Ascending aorta (tissue), 2 donors: ENCODE data around the gene XPO6. TPM values are rescaled to one million over a fixed set of nuclear protein-coding genes. Genes with fewer than 3 reads are reported as not detected.
A peak's percentile ranks its signal among the peaks of the same experiment; 100 is the strongest.

Source experiments
- DNase-seq, 2 donors: peaks; one replicate each; pipeline ENCODE4 v3.0.0-alpha.2; 2019; ENCODE audit warnings: low spot score in 2 of 2
- H3K27ac ChIP-seq, 2 donors: fragments of 200-600 bp; sonication (generic); one replicate each; pipeline ENCODE4 v1.5.1; 2016 to 2017; ENCODE audit warnings: mild to moderate bottlenecking in 1 of 2
- H3K27me3 ChIP-seq: fragments of 200-600 bp; sonication (generic); one replicate; pipeline ENCODE4 v1.5.1; 2017
- H3K36me3 ChIP-seq, 2 donors: fragments of 200-600 bp; sonication (generic); one replicate each; pipeline ENCODE4 v1.5.1; 2016
- H3K4me1 ChIP-seq, 2 donors: fragments of 200-600 bp; sonication (generic); one replicate each; pipeline ENCODE4 v1.5.1; 2016 to 2017; ENCODE audit warnings: mild to moderate bottlenecking in 1 of 2
- H3K4me3 ChIP-seq, 2 donors: fragments of 200-600 bp; sonication (generic); one replicate each; pipeline ENCODE4 v1.5.1; 2016 to 2017; ENCODE audit warnings: mild to moderate bottlenecking in 1 of 2
- H3K9me3 ChIP-seq, 2 donors: fragments of 200-600 bp; sonication (generic); one replicate each; pipeline ENCODE4 v1.5.1; 2016
- CTCF ChIP-seq, 3 experiments: fragments of 200-600 bp in 2 of 3; fragments of 450-650 bp in 1 of 3; sonication (generic) in 2 of 3; IDR thresholded peaks; one replicate each; pipeline ENCODE4 v1.5.1; 2016 to 2019; ENCODE audit warnings: antibody characterized with exemption in 3 of 3, mild to moderate bottlenecking in 1 of 3, moderate library complexity in 1 of 3
- intact Hi-C: fragments of 100-400 bp; cut with DNase I; formaldehyde crosslinking; loops from one replicate; pipeline ENCODE4 v1.15.1; 2023
- total RNA-seq: library from RNA; depleted of rRNA; stranded (reverse); fragments of >200 nt; gene quantifications from one replicate; pipeline ENCODE4 v1.1.0, GENCODE V29; 2016

The XPO6 gene
- total RNA-seq: 180 TPM

- intact Hi-C loops: loop anchor here (2.0 to 10.0 kb wide), 3 partner anchors 80 to 323 kb away; partner anchors contain the start of genes CLN3 and NUPR1
- peak in 1 of 3 experiments; percentile 12 for TF ChIP-seq CTCF (IDR thresholded peaks at IDR 0.05)
- DNase-seq: peak; percentile 66 to 97
- Histone ChIP-seq H3K4me1 (peaks cover 0 to 11% of the 10 kb centered on the region in 2 donors), H3K27ac (peak within 1 kb of the TSS; percentile 86 to 94), H3K27me3 (no peaks in the 10 kb centered on the region), H3K36me3 (no peaks in the 10 kb centered on the region), H3K9me3 (no peaks in the 10 kb centered on the region), H3K4me3 (peak within 1 kb of the TSS; percentile 92 to 96)
Observed at GRCh38 chr16:28211758-28212531, at the start of gene XPO6. XPO6 (minus strand) TSS chr16:28211965; CDS start chr16:28211368, 597 bp downstream.

GRCh38 chr16:28260193-28260592, 48.4 kb upstream of the XPO6 start:
- no peaks in the 10 kb centered on the region for H3K9me3 ChIP-seq
- TF ChIP-seq CTCF (IDR thresholded peaks at IDR 0.05): no peak
- intact Hi-C loops: no loop called here
- no peaks in the 10 kb centered on the region for H3K27me3 ChIP-seq
- no peak for DNase-seq
- no peak overlapping the region for H3K27ac ChIP-seq
- no peak overlapping the region for H3K4me3 ChIP-seq
- H3K36me3 ChIP-seq: no peaks in the 10 kb centered on the region
- peaks cover 6 to 12% of the 10 kb centered on the region in 2 donors for H3K4me1 ChIP-seq

GRCh38 chr16:28259781-28260150, 48.0 kb upstream of the XPO6 start:
- DNase-seq: no peak
- TF ChIP-seq CTCF (IDR thresholded peaks at IDR 0.05): no peak
- no peaks in the 10 kb centered on the region for H3K27me3 ChIP-seq
- H3K36me3 ChIP-seq: no peaks in the 10 kb centered on the region
- intact Hi-C loops: no loop called here
- H3K4me1 ChIP-seq: peaks cover 6 to 12% of the 10 kb centered on the region in 2 donors
- no peak overlapping the region for H3K4me3 ChIP-seq
- no peak overlapping the region for H3K27ac ChIP-seq
- H3K9me3 ChIP-seq: no peaks in the 10 kb centered on the region

- no peaks in the 10 kb centered on the region for H3K27me3 ChIP-seq
- peaks cover 6 to 12% of the 10 kb centered on the region in 2 donors for H3K4me1 ChIP-seq
- H3K4me3 ChIP-seq: peak overlapping the region; percentile 26 to 51
- no peaks in the 10 kb centered on the region for H3K36me3 ChIP-seq
- no peaks in the 10 kb centered on the region for H3K9me3 ChIP-seq
- no peak for TF ChIP-seq CTCF (IDR thresholded peaks at IDR 0.05)
- intact Hi-C loops: no loop called here
- no peak overlapping the region for H3K27ac ChIP-seq
- DNase-seq: no peak
Observed at GRCh38 chr16:28259091-28259780, 47.5 kb upstream of the XPO6 start.

- no peaks in the 10 kb centered on the region for H3K27me3 ChIP-seq
- H3K4me3 ChIP-seq: peak overlapping the region; percentile 26 to 51
- DNase-seq: no peak
- H3K27ac ChIP-seq: no peak overlapping the region
- no peaks in the 10 kb centered on the region for H3K36me3 ChIP-seq
- intact Hi-C loops: no loop called here
- peaks cover 6 to 12% of the 10 kb centered on the region in 2 donors for H3K4me1 ChIP-seq
- no peak for TF ChIP-seq CTCF (IDR thresholded peaks at IDR 0.05)
- H3K9me3 ChIP-seq: no peaks in the 10 kb centered on the region
Observed at GRCh38 chr16:28258567-28258966, 46.8 kb upstream of the XPO6 start.
